Fibroblast of lung (primary cell): ENCODE measurements around the gene TFRC.
"Not testable (repeated sequence)": the region's sequence is repeated elsewhere in the genome, so short reads cannot be mapped to it uniquely, and the experiment has no call there.

ENCODE experiments used
- CTCF ChIP-seq, 2 donors: IDR thresholded peaks in 1 of 2; conservative IDR thresholded peaks in 1 of 2; 1 replicate in 1 of 2; 2 replicates in 1 of 2; pipeline ENCODE4 v1.5.1; 2011 to 2012; ENCODE audit warnings: low read length in 2 of 2, control low read depth in 1 of 2, inconsistent platforms in 1 of 2, low read depth in 1 of 2, mild to moderate bottlenecking in 1 of 2
- EZH2 ChIP-seq: IDR thresholded peaks from 2 replicates; pipeline ENCODE4 v1.5.1; 2012; ENCODE audit warnings: low read length, control low read depth, mild to moderate bottlenecking; ENCODE audit errors: missing control alignments

GRCh38 chr3:196005338-196005737 lies 76.6 kb downstream of the TFRC start:
- not testable (repeated sequence) for TF ChIP-seq CTCF (conservative IDR thresholded peaks at IDR 0.05 in 1 of 2, IDR thresholded peaks at IDR 0.05 in 1 of 2; ENCODE audit: low read depth in 1 of 2, low read length in 2 of 2); EZH2
